HG02973 (cell line): ENCODE results near the gene SYT8.

Experiments used
- ATAC-seq: cut with Tn5 transposase; IDR thresholded peaks from one replicate; pipeline ENCODE4 v1.9.1; 2021; ENCODE audit warnings: moderate library complexity; ENCODE audit not compliant: unreplicated experiment

SYT8 gene

DNA sequence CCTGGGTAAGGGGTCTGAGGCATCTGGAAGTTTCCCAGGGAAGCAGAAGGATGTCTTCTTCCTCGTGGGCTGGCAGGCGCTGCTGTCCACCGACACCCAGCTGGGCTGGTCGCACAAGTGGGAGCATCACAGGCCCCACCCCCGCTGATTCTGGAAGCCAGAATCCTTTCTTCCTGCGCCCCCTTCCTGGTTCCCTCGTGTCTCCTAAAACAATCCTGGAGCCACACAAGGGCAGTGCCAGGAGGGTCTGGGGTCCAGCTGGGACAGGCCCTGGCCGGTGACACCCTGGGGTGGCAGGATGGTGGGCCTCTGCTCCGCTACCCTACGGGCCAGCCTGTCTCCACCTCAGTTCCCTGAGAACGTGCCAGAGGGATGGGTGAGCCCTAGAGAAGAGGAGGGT is 22.3 kb downstream of the SYT8 start:
- ATAC-seq = no peak

DNA sequence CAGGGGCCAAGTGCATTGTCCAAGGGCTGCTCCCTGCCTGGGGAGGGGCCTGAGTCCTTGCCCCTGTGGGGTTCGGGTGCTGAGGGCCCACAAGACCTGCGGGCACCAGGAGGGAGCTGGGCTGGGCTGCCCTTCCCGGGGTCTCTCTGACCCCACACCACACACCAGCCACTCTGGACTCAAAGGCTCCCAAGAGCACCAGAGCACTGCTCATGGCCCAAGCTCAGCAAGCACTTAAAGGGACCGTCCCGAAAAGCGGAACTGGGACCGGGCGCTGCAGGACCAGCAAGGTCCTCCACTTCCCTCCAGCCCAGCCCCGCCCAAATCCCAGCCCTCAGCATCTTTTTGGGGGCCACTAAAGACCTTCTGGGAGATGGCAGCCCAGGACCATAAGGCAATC is 23.4 kb downstream of the SYT8 start:
- no peak for ATAC-seq

GRCh38 chr11:1858576-1858975 is 23.8 kb downstream of the SYT8 start:
- no peak for ATAC-seq

DNA sequence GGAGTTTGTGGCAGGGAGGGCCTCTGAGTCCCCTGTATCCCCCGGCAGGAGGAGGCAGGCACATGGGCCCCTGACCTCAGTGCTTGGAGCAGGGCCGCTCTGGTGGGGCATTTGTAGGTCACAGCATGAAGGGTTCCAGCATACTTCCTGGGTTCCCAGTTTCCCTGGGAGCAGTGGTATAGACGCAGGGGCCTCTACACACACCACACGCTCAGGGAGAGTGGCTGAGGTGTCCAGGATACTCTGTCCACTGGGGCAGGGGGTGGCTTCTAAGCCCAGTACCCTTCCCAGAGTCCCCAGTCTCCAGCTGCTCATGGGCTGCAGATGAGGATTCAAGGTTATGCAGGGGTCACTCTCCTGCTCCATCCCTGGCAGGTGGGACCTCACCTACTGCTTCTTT is 24.2 kb downstream of the SYT8 start:
- ATAC-seq = no peak

GRCh38 chr11:1860108-1860507 is 25.3 kb downstream of the SYT8 start:
- no peak for ATAC-seq

DNA sequence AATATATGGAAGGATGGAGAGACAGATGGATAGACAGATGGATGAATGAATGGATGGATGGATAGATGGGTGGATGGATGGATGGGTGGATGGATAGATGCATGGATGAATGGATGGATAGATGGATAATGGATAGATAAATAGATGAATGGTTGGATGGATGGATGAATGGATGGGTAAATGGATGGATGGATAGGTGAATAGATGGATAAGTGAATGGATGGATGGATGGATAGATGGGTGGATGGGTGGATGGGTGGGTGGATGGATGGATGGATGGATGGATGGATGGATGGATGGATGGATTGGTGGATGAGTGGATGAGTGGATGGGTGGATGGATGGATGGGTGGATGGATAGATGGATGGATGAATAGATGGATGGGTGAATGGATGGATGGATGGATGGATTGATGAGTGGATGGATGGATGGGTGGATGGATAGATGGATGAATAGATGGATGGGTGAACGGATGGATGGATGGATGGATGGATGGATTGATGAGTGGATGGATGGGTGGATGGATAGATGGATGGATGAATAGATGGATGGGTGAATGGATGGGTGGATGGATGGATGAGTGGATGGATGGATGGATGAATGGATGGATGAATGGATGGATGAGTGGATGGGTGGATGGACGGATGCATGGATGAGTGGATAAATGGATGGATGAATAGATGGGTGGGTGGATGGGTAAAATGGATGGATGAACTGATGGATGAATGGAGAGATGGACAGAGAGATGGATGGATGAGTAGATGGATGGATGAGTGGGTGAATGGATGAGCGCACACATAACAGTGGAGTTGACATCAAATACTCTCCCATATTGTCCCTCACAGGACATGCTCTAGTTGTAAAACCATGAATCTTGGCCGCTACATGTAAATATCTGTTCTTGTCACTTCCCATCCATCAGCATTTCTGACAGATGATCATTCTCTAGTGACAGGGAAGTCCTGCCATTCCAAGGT is 26.9 kb downstream of the SYT8 start:
- ATAC-seq = no peak

- ATAC-seq = no peak
These were observed 28.0 kb downstream of the SYT8 start for GRCh38 chr11:1862588-1863351.

GRCh38 chr11:1863352-1864216 is 28.8 kb downstream of the SYT8 start:
- no peak for ATAC-seq

DNA sequence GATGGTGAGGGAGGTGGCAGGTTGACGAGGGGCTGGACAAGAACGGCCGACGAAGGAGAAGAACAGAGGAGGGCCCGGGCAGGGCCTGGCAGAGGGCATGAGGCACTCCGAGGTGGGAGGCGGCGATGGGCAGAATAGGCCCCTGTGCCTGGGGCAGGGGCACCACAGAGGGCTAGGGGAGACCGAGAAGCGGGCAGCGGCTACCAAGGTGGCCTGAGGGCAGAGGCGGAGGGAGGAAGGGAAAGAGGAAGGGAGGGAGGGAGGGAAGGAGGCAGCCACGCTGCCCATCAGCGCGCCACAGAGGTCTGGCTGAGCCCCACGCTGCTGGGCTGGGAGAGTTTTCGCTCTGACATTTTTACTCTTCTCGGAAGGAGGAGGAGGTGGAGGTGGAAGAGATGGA is 29.4 kb downstream of the SYT8 start:
- no peak for ATAC-seq

GRCh38 chr11:1864831-1865665 is 30.3 kb downstream of the SYT8 start:
- no peak for ATAC-seq

- no peak for ATAC-seq
These were observed 31.4 kb downstream of the SYT8 start for GRCh38 chr11:1866226-1866625.

GRCh38 chr11:1866776-1867175 is 32.0 kb downstream of the SYT8 start:
- no peak for ATAC-seq

DNA sequence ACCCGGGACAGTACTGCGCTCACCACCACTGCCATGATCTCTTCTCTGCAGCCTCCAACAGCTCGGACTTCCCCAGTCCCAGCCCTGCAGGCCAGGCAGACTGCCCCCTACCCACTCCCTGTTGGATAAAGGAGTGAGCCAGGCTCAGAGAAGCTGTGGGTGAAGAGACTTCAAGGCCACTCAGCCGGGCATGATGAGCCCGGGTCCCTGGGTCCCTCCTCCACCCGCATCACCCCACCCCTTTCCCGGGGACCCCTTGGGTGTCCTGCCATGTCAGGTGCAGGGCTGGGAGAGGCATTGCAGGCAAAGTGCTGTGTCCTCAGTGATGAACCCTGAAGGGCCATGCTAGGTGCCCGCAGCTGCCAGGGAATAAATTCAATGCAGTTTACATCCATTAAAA is 32.6 kb downstream of the SYT8 start:
- ATAC-seq = no peak

GRCh38 chr11:1868056-1868635 is 33.4 kb downstream of the SYT8 start:
- no peak for ATAC-seq

DNA sequence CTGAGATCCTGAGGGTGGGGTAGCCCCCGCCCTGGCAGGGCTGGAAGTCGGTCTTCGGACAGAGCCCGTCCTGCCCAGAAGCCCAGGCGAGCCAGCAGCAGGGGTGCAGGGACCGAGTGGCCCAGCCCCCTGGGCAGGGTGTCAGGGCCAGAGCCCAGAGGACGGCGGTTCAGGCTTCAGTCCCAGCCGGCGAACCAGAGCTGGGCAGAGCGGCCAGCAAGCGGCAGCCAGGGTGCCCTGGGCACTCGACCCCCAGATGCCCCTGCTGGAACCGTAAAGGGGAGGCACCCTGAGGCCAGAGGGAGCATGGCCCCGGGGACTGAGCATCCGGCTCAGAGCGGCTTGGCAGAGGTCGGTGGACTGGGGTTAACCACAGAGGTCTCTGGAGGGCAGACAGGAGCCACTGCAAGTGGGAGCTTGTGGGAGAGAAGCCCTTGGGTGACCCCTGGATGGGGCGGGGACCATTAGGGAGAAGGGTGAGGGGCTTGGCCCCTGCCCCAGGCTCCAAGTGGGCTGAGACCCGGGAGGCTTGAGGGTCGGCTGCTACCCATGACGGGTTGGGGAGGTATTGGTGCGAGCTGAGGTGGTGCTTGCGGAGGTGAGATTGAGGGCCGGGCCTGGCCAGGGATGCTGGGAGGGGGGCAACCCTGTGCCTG is 34.0 kb downstream of the SYT8 start:
- no peak for ATAC-seq

GRCh38 chr11:1869427-1870325 is 34.9 kb downstream of the SYT8 start:
- no peak for ATAC-seq

DNA sequence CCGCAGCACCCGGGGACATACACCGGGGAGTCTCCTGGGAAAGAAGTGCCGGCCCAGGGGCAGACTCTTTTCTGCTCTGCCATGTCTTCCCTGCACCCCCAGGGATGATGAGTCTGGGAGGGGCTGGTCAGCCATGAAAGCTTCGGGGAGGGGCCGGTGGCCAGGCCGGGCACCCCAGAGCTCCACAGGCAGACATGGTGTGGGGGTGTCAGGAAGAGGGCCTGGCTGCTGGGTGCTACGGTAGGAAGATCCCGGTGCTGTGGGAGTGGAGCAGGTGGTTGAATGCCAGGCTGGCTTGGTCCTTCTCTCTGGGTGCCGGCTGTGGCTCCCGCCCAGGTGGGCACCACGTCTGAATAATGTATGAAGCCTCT is 35.5 kb downstream of the SYT8 start:
- ATAC-seq = no peak

- ATAC-seq = no peak
These were observed 36.1 kb downstream of the SYT8 start for GRCh38 chr11:1870721-1871466.
